Keratinocyte (primary cell): Measurements from ENCODE around the gene TCP11L2. TPM values are rescaled to one million over a fixed set of nuclear protein-coding genes. Genes with fewer than 3 reads are reported as not detected.

ENCODE experiments used
- DNase-seq: peaks from one replicate; pipeline ENCODE4 v3.0.0-alpha.2; 2011; ENCODE audit warnings: low read depth, missing footprints, low spot score
- FAIRE-seq: peaks from 2 replicates; lab custom pipeline; 2011; peaks lifted over from hg19 to GRCh38; lab: Jason Lieb, UNC
- H2AFZ ChIP-seq: 2 replicates; pipeline ENCODE4 v1.6.0; 2012; ENCODE audit warnings: low read length, control low read depth, inconsistent platforms; ENCODE audit not compliant: control insufficient read depth
- H3K27ac ChIP-seq: 2 replicates; pipeline ENCODE4 v1.5.1; 2011; ENCODE audit warnings: low read length; ENCODE audit not compliant: control insufficient read depth, insufficient read depth
- H3K27me3 ChIP-seq: 3 replicates; pipeline ENCODE4 v1.6.0; 2011; ENCODE audit warnings: low read length; ENCODE audit not compliant: control insufficient read depth, insufficient read depth; ENCODE audit errors: extremely low read depth
- H3K36me3 ChIP-seq, 2 experiments: 2 replicates in 1 of 2; 3 replicates in 1 of 2; pipeline ENCODE4 v1.5.1; 2011; ENCODE audit warnings: low read length in 2 of 2, mild to moderate bottlenecking in 1 of 2; ENCODE audit not compliant: control insufficient read depth in 2 of 2, insufficient read depth in 2 of 2; ENCODE audit errors: extremely low read depth in 1 of 2
- H3K4me1 ChIP-seq: 3 replicates; pipeline ENCODE4 v1.5.1; 2011; ENCODE audit warnings: low read length; ENCODE audit not compliant: control insufficient read depth, insufficient read depth; ENCODE audit errors: extremely low read depth
- H3K4me2 ChIP-seq: 3 replicates; pipeline ENCODE4 v1.6.0; 2011; ENCODE audit warnings: low read depth, low read length; ENCODE audit not compliant: control insufficient read depth, insufficient read depth; ENCODE audit errors: extremely low read depth
- H3K4me3 ChIP-seq, 3 experiments: fragments of 200-600 bp in 1 of 3; sonication (generic) in 1 of 3; 2 replicates in 2 of 3; 3 replicates in 1 of 3; pipeline ENCODE4 v1.5.1; 2011 to 2016; ENCODE audit warnings: low read length in 3 of 3, mild to moderate bottlenecking in 3 of 3, control low read depth in 2 of 3, inconsistent platforms in 1 of 3, low read depth in 1 of 3, mixed read lengths in 1 of 3, mixed run types in 1 of 3, moderate library complexity in 1 of 3; ENCODE audit not compliant: control insufficient read depth in 2 of 3, insufficient read depth in 2 of 3; ENCODE audit errors: extremely low read depth in 1 of 3
- H3K79me2 ChIP-seq: 2 replicates; pipeline ENCODE4 v1.6.0; 2012; ENCODE audit warnings: low read length; ENCODE audit not compliant: control insufficient read depth, insufficient read depth
- H3K9ac ChIP-seq: 3 replicates; pipeline ENCODE4 v1.6.0; 2011; ENCODE audit warnings: low read length; ENCODE audit not compliant: control insufficient read depth, insufficient read depth; ENCODE audit errors: extremely low read depth
- H3K9me1 ChIP-seq: 3 replicates; pipeline ENCODE4 v1.6.0; 2011; ENCODE audit warnings: low read length; ENCODE audit not compliant: control insufficient read depth, insufficient read depth; ENCODE audit errors: extremely low read depth
- H3K9me3 ChIP-seq: 2 replicates; pipeline ENCODE4 v1.5.1; 2012; ENCODE audit warnings: low read depth, low read length; ENCODE audit not compliant: control insufficient read depth
- H4K20me1 ChIP-seq: 3 replicates; pipeline ENCODE4 v1.6.0; 2011; ENCODE audit warnings: low read length; ENCODE audit not compliant: control insufficient read depth, insufficient read depth; ENCODE audit errors: extremely low read depth
- EZH2 ChIP-seq: IDR thresholded peaks from one replicate; pipeline ENCODE4 v1.6.1; 2012; ENCODE audit warnings: inconsistent platforms, mild to moderate bottlenecking, low read length, moderate library complexity
- dilution Hi-C: fragments of 300-500 bp; cut with MboI; formaldehyde crosslinking; loops from one replicate; pipeline ENCODE4 v1.7.0; 2020; ENCODE audit warnings: low sequenced_read_pairs; ENCODE audit not compliant: extremely low pct_ligation_motif_present
- polyA plus RNA-seq, 5 experiments: library from polyadenylated mRNA; depleted of rRNA in 3 of 5; stranded (reverse) in 3 of 5; stranded (forward) in 1 of 5; unstranded in 1 of 5; fragments of >200 nt; gene quantifications; 1 replicate in 1 of 5; 2 replicates in 3 of 5; 3 replicates in 1 of 5; pipeline versions ENCODE4 v1.2.1 to v1.2.3, GENCODE V29; 2011 to 2012; ENCODE audit warnings: missing spikeins in 2 of 5, low read depth in 1 of 5, low replicate concordance in 1 of 5
- TF ChIP-seq, protein P1 (sequence below), 3 experiments: IDR thresholded peaks in 1 of 3; conservative IDR thresholded peaks in 1 of 3; optimal IDR thresholded peaks in 1 of 3; 2 replicates in 2 of 3; 3 replicates in 1 of 3; pipeline versions ENCODE3 to v1.5.1; 2011; ENCODE audit warnings: low read length in 3 of 3, mild to moderate bottlenecking in 3 of 3, moderate library complexity in 2 of 3, control low read depth in 1 of 3, inconsistent platforms in 1 of 3; ENCODE audit not compliant: insufficient read depth in 2 of 3; ENCODE audit errors: extremely low read depth in 1 of 3

The TCP11L2 gene
- polyA plus RNA-seq, 1 donor (not counting 4 experiments of a cell fraction or from before 2014, with no cell fraction given) = 6.1 TPM

DNA sequence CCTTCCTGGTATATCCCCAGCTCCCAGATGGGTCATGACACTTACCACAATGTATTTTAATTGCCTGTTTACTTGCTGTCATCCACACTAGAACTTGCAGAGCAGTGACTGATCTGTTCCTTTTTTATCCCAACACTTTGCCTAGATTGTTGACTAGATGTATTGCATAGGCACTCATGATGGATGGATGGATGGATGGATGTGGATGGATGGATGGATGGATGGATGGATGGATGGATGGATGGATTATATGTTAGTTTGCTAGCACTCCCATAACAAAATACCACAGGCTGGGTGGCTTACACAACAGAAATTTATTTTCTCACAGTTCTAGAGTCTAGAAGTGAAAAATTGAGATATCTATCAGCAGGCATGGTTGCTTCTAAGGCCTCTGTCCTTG is 46.0 kb upstream of the TCP11L2 start:
- no peak for TF ChIP-seq EZH2
- TF ChIP-seq, protein P1, sequence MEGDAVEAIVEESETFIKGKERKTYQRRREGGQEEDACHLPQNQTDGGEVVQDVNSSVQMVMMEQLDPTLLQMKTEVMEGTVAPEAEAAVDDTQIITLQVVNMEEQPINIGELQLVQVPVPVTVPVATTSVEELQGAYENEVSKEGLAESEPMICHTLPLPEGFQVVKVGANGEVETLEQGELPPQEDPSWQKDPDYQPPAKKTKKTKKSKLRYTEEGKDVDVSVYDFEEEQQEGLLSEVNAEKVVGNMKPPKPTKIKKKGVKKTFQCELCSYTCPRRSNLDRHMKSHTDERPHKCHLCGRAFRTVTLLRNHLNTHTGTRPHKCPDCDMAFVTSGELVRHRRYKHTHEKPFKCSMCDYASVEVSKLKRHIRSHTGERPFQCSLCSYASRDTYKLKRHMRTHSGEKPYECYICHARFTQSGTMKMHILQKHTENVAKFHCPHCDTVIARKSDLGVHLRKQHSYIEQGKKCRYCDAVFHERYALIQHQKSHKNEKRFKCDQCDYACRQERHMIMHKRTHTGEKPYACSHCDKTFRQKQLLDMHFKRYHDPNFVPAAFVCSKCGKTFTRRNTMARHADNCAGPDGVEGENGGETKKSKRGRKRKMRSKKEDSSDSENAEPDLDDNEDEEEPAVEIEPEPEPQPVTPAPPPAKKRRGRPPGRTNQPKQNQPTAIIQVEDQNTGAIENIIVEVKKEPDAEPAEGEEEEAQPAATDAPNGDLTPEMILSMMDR (optimal IDR thresholded peaks at IDR 0.05 in 1 of 3, IDR thresholded peaks at IDR 0.05 in 1 of 3, conservative IDR thresholded peaks at IDR 0.05 in 1 of 3; ENCODE audit: extremely low read depth in 1 of 3, insufficient read depth in 2 of 3, low read length in 3 of 3) = no peak
- dilution Hi-C loops = no loop called here

DNA sequence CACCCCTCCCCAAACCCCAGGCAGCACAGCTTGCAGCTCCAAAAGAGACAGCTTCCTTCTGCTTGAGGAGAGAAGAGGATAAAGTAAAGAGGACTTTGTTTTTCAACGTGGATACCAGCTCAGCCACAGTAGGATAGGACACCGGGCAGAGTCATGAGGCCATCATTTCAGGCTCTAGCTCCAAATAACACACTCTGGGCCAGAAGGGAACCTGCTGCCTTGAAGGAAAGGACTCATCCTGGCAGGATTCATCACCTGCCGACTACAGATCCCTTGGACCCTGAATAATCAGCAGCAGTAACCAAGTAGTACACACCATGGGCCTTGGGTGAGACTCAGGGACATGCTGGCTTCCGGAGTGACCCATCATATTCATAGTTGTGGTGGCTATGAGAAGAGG is 44.3 kb upstream of the TCP11L2 start:
- dilution Hi-C loops = no loop called here
- Histone ChIP-seq H3K27me3 (no peaks in the 10 kb centered on the region), H3K27ac (no peak overlapping the region), H4K20me1 (no peaks in the 10 kb centered on the region), H3K9me1 (no peaks in the 10 kb centered on the region), H2AFZ (no peak overlapping the region), H3K4me3 (no peak overlapping the region), H3K4me2 (no peak overlapping the region), H3K9me3 (no peaks in the 10 kb centered on the region), H3K79me2 (no peaks in the 10 kb centered on the region), H3K4me1 (no peaks in the 10 kb centered on the region), H3K9ac (no peak overlapping the region), H3K36me3 (no peaks in the 10 kb centered on the region)
- DNase-seq (no peak), FAIRE-seq (no peak)
- TF ChIP-seq, protein P1 (optimal IDR thresholded peaks at IDR 0.05 in 1 of 3, IDR thresholded peaks at IDR 0.05 in 1 of 3, conservative IDR thresholded peaks at IDR 0.05 in 1 of 3; ENCODE audit: extremely low read depth in 1 of 3, insufficient read depth in 2 of 3, low read length in 3 of 3) = no peak
- no peak for TF ChIP-seq EZH2

More for the DNA sequence above, 46.0 kb upstream of the TCP11L2 start:
- H3K9me3 ChIP-seq = no peaks in the 10 kb centered on the region
- no peaks in the 10 kb centered on the region for H3K27me3 ChIP-seq
- H4K20me1 ChIP-seq = no peaks in the 10 kb centered on the region
- DNase-seq (no peak), FAIRE-seq (no peak)
- H3K9me1 ChIP-seq = no peaks in the 10 kb centered on the region
- H3K4me1 ChIP-seq = no peaks in the 10 kb centered on the region
- H3K9ac ChIP-seq = no peak overlapping the region
- H2AFZ ChIP-seq = no peak overlapping the region
- no peaks in the 10 kb centered on the region for H3K79me2 ChIP-seq
- no peak overlapping the region for H3K4me2 ChIP-seq
- H3K36me3 ChIP-seq = no peaks in the 10 kb centered on the region
- no peak overlapping the region for H3K4me3 ChIP-seq
- no peak overlapping the region for H3K27ac ChIP-seq
